AG09309 (cell line): ENCODE data around the gene PTPRM.

Source experiments
- DNase-seq: peaks from one replicate; pipeline ENCODE4 v3.0.0-alpha.2; 2010; ENCODE audit warnings: low read depth
- H3K4me3 ChIP-seq: 2 replicates; pipeline ENCODE4 v1.5.1; 2011; ENCODE audit warnings: mild to moderate bottlenecking, low read depth, low read length, moderate library complexity; ENCODE audit not compliant: control insufficient read depth
- TF ChIP-seq, protein P1 (sequence below): IDR thresholded peaks from 2 replicates; pipeline ENCODE4 v1.5.1; 2011; ENCODE audit warnings: mild to moderate bottlenecking, low read depth, low read length, inconsistent platforms; ENCODE audit not compliant: insufficient read depth, control insufficient read depth; ENCODE audit errors: missing control alignments

Gene PTPRM

DNA sequence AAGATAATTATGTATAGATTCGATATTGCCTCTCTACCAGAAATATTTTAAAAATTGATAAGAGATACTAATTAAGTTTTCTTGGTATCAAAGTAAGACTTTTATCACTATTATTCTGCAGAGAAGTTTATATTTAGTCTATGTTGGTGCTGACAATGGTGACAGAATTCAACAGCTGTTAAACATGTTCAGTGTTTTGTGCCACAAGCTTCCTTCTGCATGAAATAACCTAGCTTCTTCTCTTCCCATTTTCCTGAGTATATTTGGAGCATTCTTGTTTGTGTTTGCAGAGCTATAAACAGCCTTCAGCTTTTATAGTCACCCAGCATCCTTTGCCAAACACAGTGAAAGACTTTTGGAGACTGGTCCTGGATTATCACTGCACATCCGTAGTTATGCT, 812.9 kb downstream of the PTPRM start:
- no peak overlapping the region for H3K4me3 ChIP-seq
- no peak for DNase-seq
- TF ChIP-seq, protein P1, sequence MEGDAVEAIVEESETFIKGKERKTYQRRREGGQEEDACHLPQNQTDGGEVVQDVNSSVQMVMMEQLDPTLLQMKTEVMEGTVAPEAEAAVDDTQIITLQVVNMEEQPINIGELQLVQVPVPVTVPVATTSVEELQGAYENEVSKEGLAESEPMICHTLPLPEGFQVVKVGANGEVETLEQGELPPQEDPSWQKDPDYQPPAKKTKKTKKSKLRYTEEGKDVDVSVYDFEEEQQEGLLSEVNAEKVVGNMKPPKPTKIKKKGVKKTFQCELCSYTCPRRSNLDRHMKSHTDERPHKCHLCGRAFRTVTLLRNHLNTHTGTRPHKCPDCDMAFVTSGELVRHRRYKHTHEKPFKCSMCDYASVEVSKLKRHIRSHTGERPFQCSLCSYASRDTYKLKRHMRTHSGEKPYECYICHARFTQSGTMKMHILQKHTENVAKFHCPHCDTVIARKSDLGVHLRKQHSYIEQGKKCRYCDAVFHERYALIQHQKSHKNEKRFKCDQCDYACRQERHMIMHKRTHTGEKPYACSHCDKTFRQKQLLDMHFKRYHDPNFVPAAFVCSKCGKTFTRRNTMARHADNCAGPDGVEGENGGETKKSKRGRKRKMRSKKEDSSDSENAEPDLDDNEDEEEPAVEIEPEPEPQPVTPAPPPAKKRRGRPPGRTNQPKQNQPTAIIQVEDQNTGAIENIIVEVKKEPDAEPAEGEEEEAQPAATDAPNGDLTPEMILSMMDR: no peak

DNA sequence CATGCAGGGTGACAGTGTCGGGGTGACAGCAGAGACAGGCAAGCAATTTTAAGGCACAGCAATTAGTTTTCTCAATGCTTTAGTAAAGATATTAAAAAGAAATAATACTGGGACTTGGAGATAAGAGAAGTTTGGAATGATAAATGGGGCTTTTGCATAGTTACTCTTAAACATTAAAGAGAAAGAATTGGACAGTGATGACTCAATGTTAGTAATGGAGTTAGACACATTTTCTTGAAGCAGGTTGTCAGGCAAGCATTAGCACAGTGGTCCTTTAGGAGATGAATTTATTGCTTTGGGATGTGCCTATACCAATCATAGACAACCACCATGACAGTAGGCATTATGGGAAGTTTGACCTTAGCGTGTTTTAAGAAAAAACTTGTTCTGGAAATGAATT, 813.8 kb downstream of the PTPRM start:
- no peak for DNase-seq
- H3K4me3 ChIP-seq: no peak overlapping the region
- TF ChIP-seq, protein P1: no peak

DNA sequence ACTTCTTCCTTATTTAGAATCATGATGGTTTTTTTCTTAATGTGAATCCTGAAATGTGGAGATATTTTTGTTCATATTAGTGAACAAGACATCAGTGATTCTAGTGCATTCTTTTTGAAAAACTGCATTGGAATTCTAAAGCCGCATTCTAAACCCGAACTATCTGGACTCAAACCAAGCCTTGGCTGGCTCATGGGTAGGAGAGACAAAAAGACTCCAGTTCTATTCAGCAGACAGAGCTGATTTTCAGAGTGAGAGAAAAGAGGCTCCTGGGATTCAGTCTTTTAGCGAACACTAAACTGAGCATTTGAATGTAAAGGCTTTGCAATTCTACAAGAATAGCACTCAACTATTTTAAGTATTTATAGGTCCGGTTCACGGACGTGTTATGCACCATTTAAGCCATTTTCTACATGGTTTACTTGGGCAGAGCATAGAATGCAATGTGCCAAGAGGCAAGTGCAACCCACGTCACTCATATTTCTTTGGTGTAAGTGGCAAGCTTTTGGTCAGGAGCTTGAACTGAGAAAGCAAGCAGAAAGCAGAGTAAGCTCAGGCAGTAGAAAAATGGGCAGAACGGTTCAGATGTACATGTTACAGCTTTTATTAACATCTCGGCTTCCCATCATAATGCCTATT, 814.8 kb downstream of the PTPRM start:
- TF ChIP-seq, protein P1: no peak
- no peak overlapping the region for H3K4me3 ChIP-seq
- DNase-seq: peak; percentile 4

DNA sequence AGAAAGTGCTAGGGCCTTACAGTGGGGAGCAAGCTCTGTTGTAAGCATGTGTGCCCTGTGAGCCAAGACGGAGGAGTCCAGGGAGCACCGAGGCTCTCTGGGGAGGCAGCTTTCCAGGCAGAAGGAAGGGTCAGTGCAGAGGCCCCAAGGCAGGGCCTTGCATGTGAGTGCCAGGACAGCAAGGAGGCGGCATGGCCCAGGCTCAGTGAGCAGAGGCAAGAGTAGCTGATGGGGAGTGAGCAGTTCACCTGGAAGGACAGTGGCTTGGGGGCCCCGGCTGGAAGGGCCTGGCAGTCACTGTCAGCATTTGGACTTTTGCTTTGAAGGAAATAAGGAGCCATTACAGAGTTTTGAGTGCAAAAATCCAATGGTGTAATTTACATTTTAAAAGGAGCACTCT, 818.3 kb downstream of the PTPRM start:
- DNase-seq: no peak
- TF ChIP-seq, protein P1: no peak

DNA sequence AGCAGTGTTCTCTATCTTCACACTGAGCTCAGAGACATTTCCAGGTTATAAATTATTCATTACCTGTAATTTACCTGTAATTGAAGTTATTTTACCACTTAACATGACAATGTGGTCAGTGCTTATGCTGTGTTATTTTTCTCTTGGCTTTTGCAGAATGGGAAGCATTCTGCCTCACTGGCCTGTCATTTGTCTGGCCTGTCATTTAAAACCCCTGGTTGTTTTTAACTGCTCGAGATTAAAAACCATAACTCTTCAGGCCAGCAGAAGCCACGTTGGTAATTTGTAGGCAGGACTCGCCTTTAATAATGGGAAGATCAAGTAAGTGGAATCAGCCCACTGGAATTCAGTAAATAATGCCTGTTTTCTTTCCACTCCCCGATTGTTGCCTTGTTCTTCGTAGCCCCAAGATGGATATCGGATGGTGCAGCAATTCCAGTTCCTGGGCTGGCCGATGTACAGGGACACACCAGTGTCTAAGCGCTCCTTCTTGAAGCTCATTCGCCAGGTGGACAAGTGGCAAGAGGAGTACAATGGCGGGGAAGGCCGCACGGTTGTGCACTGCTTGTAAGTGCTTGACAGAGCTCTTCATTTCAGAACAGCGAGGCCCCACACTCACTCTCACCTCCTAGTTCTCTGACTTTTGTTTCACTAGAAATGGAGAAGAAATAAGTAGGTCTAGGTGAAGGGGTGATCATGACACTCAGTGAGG, 819.7 kb downstream of the PTPRM start:
- DNase-seq: no peak

More for the DNA sequence above, 818.3 kb downstream of the PTPRM start:
- no peak overlapping the region for H3K4me3 ChIP-seq

DNA sequence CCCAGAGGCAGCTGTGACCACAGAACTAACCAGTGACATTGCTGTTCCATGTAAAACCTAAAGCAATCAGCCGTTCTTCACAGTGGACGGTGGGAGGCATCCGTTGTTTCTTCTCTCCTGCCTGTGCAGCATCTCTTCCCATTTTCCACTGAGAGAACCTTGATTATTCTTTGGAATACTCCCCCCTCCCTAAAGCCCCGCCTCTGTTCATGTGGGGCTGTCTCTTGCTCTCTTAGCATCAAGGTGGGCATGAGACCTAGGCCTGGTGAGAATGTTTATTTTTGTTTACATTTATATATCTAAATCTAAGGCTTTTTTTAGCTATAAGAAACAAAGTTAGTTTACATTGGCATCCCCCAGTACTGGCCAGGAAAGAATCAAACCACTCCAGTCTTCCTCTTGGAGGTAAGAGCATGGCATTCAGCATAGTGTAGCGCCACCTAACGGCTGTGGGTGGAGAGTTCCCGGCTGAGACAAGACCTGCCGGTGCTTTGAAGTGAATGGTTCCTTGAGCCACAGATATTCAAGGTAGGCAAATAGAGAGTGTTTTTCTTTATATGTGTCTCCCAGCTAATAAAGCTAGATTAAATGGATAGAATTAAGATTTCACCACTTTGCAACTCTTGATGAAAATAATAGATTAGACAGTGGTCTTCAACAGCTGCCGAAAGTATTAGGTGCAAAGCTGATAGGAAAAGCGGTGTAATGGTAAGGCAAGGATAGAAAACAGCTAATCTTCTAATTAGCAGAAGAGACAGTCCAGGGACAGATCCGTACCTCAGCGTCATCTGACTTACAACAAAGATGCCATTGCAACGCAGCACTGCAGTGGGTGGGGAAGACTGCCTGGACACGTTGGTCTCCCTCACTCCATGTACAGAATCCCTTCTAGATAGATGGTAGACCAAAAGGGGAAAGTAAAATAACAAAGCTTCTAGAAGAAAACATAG, 822.5 kb downstream of the PTPRM start:
- peak; percentile 38 for DNase-seq
- TF ChIP-seq, protein P1: peak; percentile 91
- no peak overlapping the region for H3K4me3 ChIP-seq

More for the DNA sequence above, 819.7 kb downstream of the PTPRM start:
- no peak overlapping the region for H3K4me3 ChIP-seq
- TF ChIP-seq, protein P1: no peak
